Measurements from ENCODE around the gene TMEM167B. TPM values are rescaled to one million over a fixed set of nuclear protein-coding genes. Genes with fewer than 3 reads are reported as not detected.

The TMEM167B gene
- total RNA-seq, 1 experiment from 2014 or later: 23.6 TPM

- no peaks in the 10 kb centered on the region for H3F3A ChIP-seq (ENCODE audit: insufficient read depth, low read depth)
- H4K20me1 ChIP-seq (ENCODE audit: insufficient read depth): no peaks in the 10 kb centered on the region
- intact Hi-C loops (cut with micrococcal nuclease; ENCODE audit: unreplicated experiment): no loop called here
- ChIA-PET POLR2A (ENCODE audit: unreplicated experiment) (no interaction called here), CTCF (no interaction called here)
- no peaks in the 10 kb centered on the region for H3K4me1 ChIP-seq (replicated peaks; ENCODE audit: insufficient read depth)
- H2AFZ ChIP-seq: no peak overlapping the region
- no peaks in the 10 kb centered on the region for H3K27me3 ChIP-seq (ENCODE audit: insufficient read depth, low read depth)
- no peak overlapping the region for H3K27ac ChIP-seq
- no peaks in the 10 kb centered on the region for H3K9me2 ChIP-seq (ENCODE audit: insufficient read depth)
- H3K36me3 ChIP-seq (ENCODE audit: low read depth): no peaks in the 10 kb centered on the region
- no peak for TF ChIP-seq CTCF (conservative IDR thresholded peaks at IDR 0.05)
- TF ChIP-seq EZH2 (IDR thresholded peaks at IDR 0.05; ENCODE audit: low read depth): no peak
- no peak overlapping the region for H3K4me2 ChIP-seq
- no peaks in the 10 kb centered on the region for H3K9me3 ChIP-seq (ENCODE audit: insufficient read depth, low read depth)
- no peak for DNase-seq
- BruUV-seq (replicated peaks): no TSS peak
- no peak overlapping the region for H3K4me3 ChIP-seq
- no peaks in the 10 kb centered on the region for H3K79me2 ChIP-seq (ENCODE audit: low read depth)
Observed at GRCh38 chr1:109118089-109118488, 27.5 kb downstream of the TMEM167B start.

- no peak for TF ChIP-seq CTCF (conservative IDR thresholded peaks at IDR 0.05)
- no peak for TF ChIP-seq EZH2 (IDR thresholded peaks at IDR 0.05; ENCODE audit: low read depth)
- no peaks in the 10 kb centered on the region for H3K79me2 ChIP-seq (ENCODE audit: low read depth)
- H2AFZ ChIP-seq: no peak overlapping the region
- no peaks in the 10 kb centered on the region for H3K9me2 ChIP-seq (ENCODE audit: insufficient read depth)
- H3K4me3 ChIP-seq: no peak overlapping the region
- H3K4me2 ChIP-seq: no peak overlapping the region
- no peak for DNase-seq
- no peaks in the 10 kb centered on the region for H3K27me3 ChIP-seq (ENCODE audit: insufficient read depth, low read depth)
- H3K36me3 ChIP-seq (ENCODE audit: low read depth): no peaks in the 10 kb centered on the region
- H3K9me3 ChIP-seq (ENCODE audit: insufficient read depth, low read depth): no peaks in the 10 kb centered on the region
- ChIA-PET CTCF (no interaction called here), POLR2A (ENCODE audit: unreplicated experiment) (no interaction called here)
- no peaks in the 10 kb centered on the region for H3F3A ChIP-seq (ENCODE audit: insufficient read depth, low read depth)
- BruUV-seq (replicated peaks): no TSS peak
- H3K4me1 ChIP-seq (replicated peaks; ENCODE audit: insufficient read depth): no peaks in the 10 kb centered on the region
- H3K27ac ChIP-seq: no peak overlapping the region
- intact Hi-C loops (cut with micrococcal nuclease; ENCODE audit: unreplicated experiment): no loop called here
- no peaks in the 10 kb centered on the region for H4K20me1 ChIP-seq (ENCODE audit: insufficient read depth)
Observed at GRCh38 chr1:109120356-109120755, 29.8 kb downstream of the TMEM167B start.

- Histone ChIP-seq H3K27ac (no peak overlapping the region), H4K20me1 (ENCODE audit: insufficient read depth) (no peaks in the 10 kb centered on the region), H3K9me2 (ENCODE audit: insufficient read depth) (no peaks in the 10 kb centered on the region), H3K27me3 (ENCODE audit: insufficient read depth, low read depth) (no peaks in the 10 kb centered on the region), H3K9me3 (ENCODE audit: insufficient read depth, low read depth) (no peaks in the 10 kb centered on the region), H2AFZ (no peak overlapping the region), H3F3A (ENCODE audit: insufficient read depth, low read depth) (no peaks in the 10 kb centered on the region), H3K4me3 (no peak overlapping the region), H3K36me3 (ENCODE audit: low read depth) (no peaks in the 10 kb centered on the region), H3K4me1 (replicated peaks; ENCODE audit: insufficient read depth) (no peaks in the 10 kb centered on the region), H3K4me2 (no peak overlapping the region), H3K79me2 (ENCODE audit: low read depth) (no peaks in the 10 kb centered on the region)
- CTCF ChIA-PET: interaction anchor here (0.6 kb wide), 1 partner anchor 15 kb away, joined by 4 read pairs; no protein-coding TSS in a partner anchor
- peak in 1 of 2 experiments; percentile 31 for DNase-seq
- TF ChIP-seq CTCF (conservative IDR thresholded peaks at IDR 0.05) (no peak), EZH2 (IDR thresholded peaks at IDR 0.05; ENCODE audit: low read depth) (no peak)
- intact Hi-C loops (cut with micrococcal nuclease; ENCODE audit: unreplicated experiment): no loop called here
- POLR2A ChIA-PET (ENCODE audit: unreplicated experiment): no interaction called here
- BruUV-seq (replicated peaks): no TSS peak
Observed at GRCh38 chr1:109131059-109131458, 40.5 kb downstream of the TMEM167B start.

Data from PC-9 (cell line).